Naive B cell (primary cell): Measurements from ENCODE around the gene KRTAP10-11. TPM values are rescaled to one million over a fixed set of nuclear protein-coding genes. Genes with fewer than 3 reads are reported as not detected.
A peak's percentile ranks its signal among the peaks of the same experiment; 100 is the strongest.
"Not testable (repeated sequence)": the region's sequence is repeated elsewhere in the genome, so short reads cannot be mapped to it uniquely, and the experiment has no call there.

Experiments
- ATAC-seq, 2 donors: fragments of 150-1000 bp; cut with Tn5 transposase; 2 replicates each; pipeline ENCODE4 v1.10.0; 2021; ENCODE audit warnings: low read depth in 2 of 2, mild to moderate bottlenecking in 2 of 2, moderate library complexity in 2 of 2
- DNase-seq: peaks from one replicate; pipeline ENCODE4 v3.0.0; 2022
- H3K27ac Mint-ChIP-seq, 6 donors: one replicate each; pipeline ENCODE4 v1.8.0; 2020 to 2022; ENCODE audit warnings: mild to moderate bottlenecking in 6 of 6, mixed read lengths in 6 of 6, moderate library complexity in 5 of 6, inconsistent platforms in 2 of 6
- H3K27me3 Mint-ChIP-seq, 3 donors: one replicate each; pipeline ENCODE4 v1.8.0; 2021 to 2022; ENCODE audit warnings: mixed read lengths in 3 of 3, mild to moderate bottlenecking in 1 of 3
- H3K36me3 Mint-ChIP-seq, 2 donors: one replicate each; pipeline ENCODE4 v1.8.0; 2020 to 2022; ENCODE audit warnings: mixed read lengths in 2 of 2, inconsistent platforms in 1 of 2, mild to moderate bottlenecking in 1 of 2
- H3K4me1 Mint-ChIP-seq, 3 donors: one replicate each; pipeline ENCODE4 v1.8.0; 2020 to 2022; ENCODE audit warnings: mixed read lengths in 3 of 3, inconsistent platforms in 1 of 3, mild to moderate bottlenecking in 1 of 3, moderate library complexity in 1 of 3
- H3K4me3 Mint-ChIP-seq, 8 donors: one replicate each; pipeline ENCODE4 v1.8.0; 2020 to 2022; ENCODE audit warnings: mild to moderate bottlenecking in 8 of 8, mixed read lengths in 8 of 8, moderate library complexity in 8 of 8, inconsistent platforms in 2 of 8
- H3K9me3 Mint-ChIP-seq, 7 donors: one replicate each; pipeline ENCODE4 v1.8.0; 2020 to 2022; ENCODE audit warnings: mixed read lengths in 7 of 7, mild to moderate bottlenecking in 5 of 7, inconsistent platforms in 2 of 7, moderate library complexity in 1 of 7
- polyA plus RNA-seq, 6 donors: library from polyadenylated mRNA; unstranded; fragments of 300-500 nt; fragmentation: Illumina TruSeq; gene quantifications; one replicate each; pipeline ENCODE4 v1.2.3, GENCODE V29; 2021; ENCODE audit warnings: low read depth in 6 of 6

The KRTAP10-11 gene
- polyA plus RNA-seq, 6 donors from 2014 or later: not detected

DNA sequence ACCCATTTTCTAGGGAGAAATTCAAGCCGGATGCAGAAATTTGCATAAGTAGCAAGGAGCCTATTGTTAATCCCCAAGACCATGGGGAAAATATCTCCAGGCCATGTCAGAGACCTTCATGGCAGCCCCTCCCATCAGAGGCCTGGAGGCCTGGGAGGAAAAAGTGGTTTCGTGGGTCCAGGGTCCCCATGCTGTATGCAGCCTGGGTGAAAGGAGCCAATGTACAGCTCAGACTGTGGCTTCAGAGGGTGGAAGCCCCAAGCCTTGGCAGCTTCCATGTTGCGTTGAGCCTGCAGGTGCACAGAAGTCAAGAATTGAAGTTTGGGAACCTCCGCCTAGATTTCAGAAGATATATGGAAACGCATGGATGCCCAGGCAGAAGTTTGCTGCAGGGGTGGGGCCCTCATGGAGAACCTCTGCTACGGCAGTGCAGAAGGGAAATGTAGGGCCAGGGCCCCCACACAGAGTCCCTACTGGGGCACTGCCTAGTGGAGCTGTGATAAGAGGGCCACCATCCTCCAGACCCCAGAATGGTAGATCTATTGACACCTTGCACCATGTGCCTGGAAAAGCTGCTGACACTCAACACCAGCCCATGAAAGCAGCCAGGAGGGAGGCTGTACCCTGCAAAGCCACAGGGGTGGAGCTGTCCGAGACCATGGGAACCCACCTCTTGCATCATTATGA lies 35.9 kb upstream of the KRTAP10-11 start:
- H3K27me3 Mint-ChIP-seq: peaks cover 21 to 44% (median 33%) of the 10 kb centered on the region in 3 donors
- H3K27ac Mint-ChIP-seq, DNase-seq, ATAC-seq, H3K4me1 Mint-ChIP-seq, H3K4me3 Mint-ChIP-seq: not testable (repeated sequence)
- H3K36me3 Mint-ChIP-seq: peaks cover 20 to 37% of the 10 kb centered on the region in 2 donors
- H3K9me3 Mint-ChIP-seq: peaks cover 23 to 61% (median 51%) of the 10 kb centered on the region in 7 donors

- peaks cover 13 to 39% (median 33%) of the 10 kb centered on the region in 3 donors for H3K27me3 Mint-ChIP-seq
- H3K4me1 Mint-ChIP-seq: peaks cover 0 to 4% (median 0%) of the 10 kb centered on the region in 3 donors
- peaks cover 22 to 48% (median 46%) of the 10 kb centered on the region in 7 donors for H3K9me3 Mint-ChIP-seq
- DNase-seq (no peak), ATAC-seq (no peak)
- no peak overlapping the region for H3K27ac Mint-ChIP-seq
- H3K36me3 Mint-ChIP-seq: peaks cover 17 to 37% of the 10 kb centered on the region in 2 donors
- H3K4me3 Mint-ChIP-seq: no peak overlapping the region
Observed at GRCh38 chr21:44611551-44611950, 34.7 kb upstream of the KRTAP10-11 start.

DNA sequence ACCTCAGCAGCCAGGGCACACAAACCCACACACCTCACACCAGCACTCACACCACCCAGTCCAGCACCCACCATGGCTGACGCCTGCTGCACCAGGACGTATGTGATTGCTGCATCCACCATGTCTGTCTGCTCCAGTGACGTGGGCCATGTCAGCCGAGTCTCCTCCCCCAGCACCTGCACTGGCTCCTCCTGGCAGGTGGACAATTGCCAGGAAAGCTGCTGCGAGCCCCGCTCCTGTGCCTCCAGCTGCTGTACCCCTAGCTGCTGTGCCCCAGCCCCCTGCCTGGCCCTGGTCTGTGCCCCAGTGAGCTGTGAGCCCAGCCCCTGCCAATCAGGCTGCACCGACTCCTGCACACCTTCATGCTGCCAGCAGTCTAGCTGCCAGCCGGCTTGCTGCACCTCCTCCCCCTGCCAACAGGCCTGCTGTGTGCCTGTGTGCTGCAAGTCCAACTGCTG lies 34.2 kb upstream of the KRTAP10-11 start, which contains the start of gene KRTAP10-8:
KRTAP10-8 (plus strand) TSS at position 51 of the 458 bp plus-strand sequence; CDS start at position 73, 22 bp downstream.
- Mint-ChIP-seq H3K9me3 (peaks cover 21 to 46% (median 43%) of the 10 kb centered on the region in 7 donors), H3K4me3 (peak within 1 kb of the TSS in 1 of 8 donors; percentile 44), H3K4me1 (peaks cover 0 to 4% (median 0%) of the 10 kb centered on the region in 3 donors), H3K27me3 (peaks cover 11 to 42% (median 35%) of the 10 kb centered on the region in 3 donors), H3K27ac (peak within 1 kb of the TSS in 2 of 6 donors; percentile 14 to 42), H3K36me3 (peaks cover 15 to 37% of the 10 kb centered on the region in 2 donors)
- DNase-seq (no peak), ATAC-seq (no peak)

DNA sequence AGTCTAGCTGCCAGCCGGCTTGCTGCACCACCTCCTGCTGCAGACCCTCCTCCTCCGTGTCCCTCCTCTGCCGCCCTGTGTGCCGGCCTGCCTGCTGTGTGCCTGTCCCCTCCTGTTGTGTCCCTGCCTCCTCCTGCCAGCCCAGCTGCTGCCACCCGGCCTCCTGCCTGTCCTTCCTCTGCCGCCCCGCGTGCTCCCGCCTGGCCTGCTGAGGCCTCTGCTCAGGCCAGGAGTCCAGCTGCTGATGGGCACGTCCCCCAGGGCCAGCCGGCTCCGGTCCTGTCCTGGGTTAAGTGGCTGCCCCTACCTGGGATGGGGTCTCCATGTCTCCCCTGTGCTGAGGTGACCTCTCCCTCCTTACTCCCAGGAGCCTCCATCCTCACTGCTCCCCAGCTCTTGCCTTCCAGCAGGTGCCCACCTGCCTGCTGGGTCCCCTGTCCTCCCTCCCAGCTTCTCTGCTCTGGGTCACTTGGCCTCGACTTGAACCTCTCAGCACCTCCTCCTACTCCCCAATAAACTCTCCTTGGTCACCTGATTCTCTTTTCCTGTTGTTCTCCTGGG lies 33.5 kb upstream of the KRTAP10-11 start:
- Mint-ChIP-seq H3K4me3 (no peak overlapping the region), H3K4me1 (peaks cover 0 to 4% (median 0%) of the 10 kb centered on the region in 3 donors), H3K36me3 (peaks cover 15 to 37% of the 10 kb centered on the region in 2 donors), H3K27ac (peak overlapping the region in 2 of 6 donors; percentile 14 to 42), H3K27me3 (peaks cover 11 to 41% (median 30%) of the 10 kb centered on the region in 3 donors), H3K9me3 (peaks cover 21 to 46% (median 36%) of the 10 kb centered on the region in 7 donors)
- DNase-seq: no peak
- ATAC-seq: no peak

GRCh38 chr21:44613386-44614155 lies 32.6 kb upstream of the KRTAP10-11 start:
- Mint-ChIP-seq H3K9me3 (peaks cover 21 to 42% (median 31%) of the 10 kb centered on the region in 7 donors), H3K27ac (no peak overlapping the region), H3K4me3 (no peak overlapping the region), H3K4me1 (peaks cover 5 to 7% (median 6%) of the 10 kb centered on the region in 3 donors), H3K36me3 (peaks cover 15 to 37% of the 10 kb centered on the region in 2 donors), H3K27me3 (peaks cover 11 to 38% (median 28%) of the 10 kb centered on the region in 3 donors)
- DNase-seq: no peak
- no peak for ATAC-seq

GRCh38 chr21:44614161-44614631 lies 32.0 kb upstream of the KRTAP10-11 start:
- DNase-seq (no peak), ATAC-seq (no peak)
- peaks cover 12 to 37% of the 10 kb centered on the region in 2 donors for H3K36me3 Mint-ChIP-seq
- peak overlapping the region in 1 of 6 donors; percentile 42 for H3K27ac Mint-ChIP-seq
- no peak overlapping the region for H3K4me3 Mint-ChIP-seq
- H3K9me3 Mint-ChIP-seq: peaks cover 16 to 43% (median 31%) of the 10 kb centered on the region in 7 donors
- peaks cover 11 to 35% (median 28%) of the 10 kb centered on the region in 3 donors for H3K27me3 Mint-ChIP-seq
- H3K4me1 Mint-ChIP-seq: peaks cover 11 to 13% (median 12%) of the 10 kb centered on the region in 3 donors

DNA sequence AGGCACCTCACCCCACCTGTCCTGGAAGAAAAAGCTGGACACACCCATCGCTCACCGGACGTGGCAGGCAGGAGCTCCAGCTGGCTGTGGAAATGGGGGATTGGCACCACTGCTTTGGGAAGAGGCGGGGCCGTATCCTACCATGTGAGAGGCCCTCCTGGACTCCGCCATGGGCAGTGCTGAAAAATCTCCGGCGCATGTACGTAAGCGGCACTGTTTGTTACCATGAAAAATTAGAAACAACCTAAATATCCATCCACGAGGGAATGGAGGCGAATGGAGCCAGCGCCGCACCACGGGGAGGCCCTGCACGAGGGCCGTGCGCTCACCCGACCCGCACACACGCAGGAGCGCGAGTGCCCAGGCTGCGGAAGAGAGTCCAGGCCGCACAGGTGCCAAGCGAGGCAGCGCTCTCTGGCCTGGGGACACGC lies 31.2 kb upstream of the KRTAP10-11 start:
- Mint-ChIP-seq H3K4me3 (no peak overlapping the region), H3K9me3 (peaks cover 16 to 43% (median 31%) of the 10 kb centered on the region in 7 donors), H3K27ac (no peak overlapping the region), H3K36me3 (peaks cover 17 to 37% of the 10 kb centered on the region in 2 donors), H3K27me3 (peaks cover 4 to 31% (median 28%) of the 10 kb centered on the region in 3 donors), H3K4me1 (peaks cover 13 to 18% (median 15%) of the 10 kb centered on the region in 3 donors)
- no peak for ATAC-seq
- DNase-seq: no peak

GRCh38 chr21:44615466-44615865 lies 30.7 kb upstream of the KRTAP10-11 start:
- Mint-ChIP-seq H3K9me3 (peaks cover 15 to 41% (median 34%) of the 10 kb centered on the region in 7 donors), H3K27me3 (peaks cover 4 to 31% (median 28%) of the 10 kb centered on the region in 3 donors), H3K27ac (no peak overlapping the region), H3K4me1 (peaks cover 13 to 20% (median 15%) of the 10 kb centered on the region in 3 donors), H3K36me3 (peaks cover 21 to 39% of the 10 kb centered on the region in 2 donors), H3K4me3 (no peak overlapping the region)
- ATAC-seq (no peak), DNase-seq (no peak)

DNA sequence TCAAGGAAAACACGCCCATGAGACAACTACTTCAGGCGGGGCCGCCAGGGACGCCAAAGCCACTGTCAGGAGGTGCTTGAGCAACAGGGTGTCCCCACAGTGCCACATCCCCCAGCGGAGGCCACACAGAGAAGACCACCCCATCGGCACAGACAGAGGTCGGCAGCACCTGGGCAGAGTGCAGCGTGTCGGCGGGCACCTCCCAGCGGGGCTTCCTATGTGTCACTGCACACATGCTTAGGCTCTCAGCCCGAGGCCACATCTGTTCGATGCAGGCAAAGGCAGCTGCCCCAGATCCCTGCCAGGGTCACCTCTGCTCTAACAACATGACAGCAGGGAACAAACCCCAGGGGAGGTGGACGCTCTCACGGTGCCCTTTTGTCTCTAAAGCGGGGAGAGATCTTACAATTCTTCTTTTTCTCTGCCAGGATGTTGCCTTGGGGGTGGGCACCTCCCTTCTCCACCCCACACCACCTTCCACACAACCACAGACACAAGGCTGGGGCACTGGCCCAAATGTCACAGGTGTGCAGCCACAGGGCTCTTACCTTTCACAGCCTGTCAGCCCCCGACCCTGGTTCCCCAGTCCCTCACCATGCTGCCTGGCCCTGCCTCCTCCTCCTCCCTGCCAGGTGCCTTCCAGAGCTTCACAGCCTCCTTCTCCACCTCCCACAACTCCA lies 30.2 kb upstream of the KRTAP10-11 start:
- Mint-ChIP-seq H3K4me3 (no peak overlapping the region), H3K36me3 (peaks cover 23 to 40% of the 10 kb centered on the region in 2 donors), H3K27me3 (peaks cover 4 to 31% (median 28%) of the 10 kb centered on the region in 3 donors), H3K4me1 (peaks cover 13 to 20% (median 15%) of the 10 kb centered on the region in 3 donors), H3K27ac (peak overlapping the region in 1 of 6 donors; percentile 35), H3K9me3 (peaks cover 14 to 39% (median 33%) of the 10 kb centered on the region in 7 donors)
- no peak for DNase-seq
- no peak for ATAC-seq

DNA sequence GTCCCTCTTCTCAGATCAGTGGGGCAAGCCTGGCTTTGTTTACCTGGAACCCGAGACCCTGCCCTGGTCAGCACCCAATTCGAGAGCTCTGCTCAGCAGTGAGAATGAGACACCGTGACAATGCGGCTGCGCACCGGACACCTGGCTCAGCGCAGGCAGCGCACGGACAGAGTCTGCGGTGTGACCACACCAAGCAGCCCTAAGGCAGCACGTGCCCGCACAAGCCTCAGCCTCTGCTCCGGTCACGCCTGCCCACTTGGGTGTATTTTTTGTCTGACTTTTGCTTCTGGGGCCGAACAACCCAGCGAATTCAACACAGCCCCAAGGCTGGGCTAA lies 29.7 kb upstream of the KRTAP10-11 start:
- ATAC-seq: no peak
- Mint-ChIP-seq H3K27me3 (peaks cover 4 to 28% (median 28%) of the 10 kb centered on the region in 3 donors), H3K27ac (peak overlapping the region in 1 of 6 donors; percentile 35), H3K9me3 (peaks cover 10 to 34% (median 28%) of the 10 kb centered on the region in 7 donors), H3K4me1 (peaks cover 13 to 20% (median 15%) of the 10 kb centered on the region in 3 donors), H3K4me3 (peak overlapping the region in 1 of 8 donors; percentile 44), H3K36me3 (peaks cover 18 to 35% of the 10 kb centered on the region in 2 donors)
- no peak for DNase-seq

GRCh38 chr21:44617071-44617501 lies 29.1 kb upstream of the KRTAP10-11 start:
- DNase-seq: no peak
- Mint-ChIP-seq H3K9me3 (peaks cover 8 to 30% (median 25%) of the 10 kb centered on the region in 7 donors), H3K27me3 (peaks cover 4 to 30% (median 26%) of the 10 kb centered on the region in 3 donors), H3K27ac (no peak overlapping the region), H3K4me1 (peaks cover 13 to 20% (median 15%) of the 10 kb centered on the region in 3 donors), H3K36me3 (peaks cover 18 to 37% of the 10 kb centered on the region in 2 donors), H3K4me3 (peak overlapping the region in 1 of 8 donors; percentile 44)
- no peak for ATAC-seq

GRCh38 chr21:44618504-44618903 lies 27.7 kb upstream of the KRTAP10-11 start:
- H3K4me3 Mint-ChIP-seq: peak overlapping the region in 5 of 8 donors; percentile 47 to 76 (median 59)
- DNase-seq (no peak), ATAC-seq (no peak)
- H3K27me3 Mint-ChIP-seq: peaks cover 13 to 35% (median 20%) of the 10 kb centered on the region in 3 donors
- H3K9me3 Mint-ChIP-seq: peaks cover 17 to 43% (median 28%) of the 10 kb centered on the region in 7 donors
- peaks cover 12 to 20% (median 13%) of the 10 kb centered on the region in 3 donors for H3K4me1 Mint-ChIP-seq
- peaks cover 27 to 42% of the 10 kb centered on the region in 2 donors for H3K36me3 Mint-ChIP-seq
- H3K27ac Mint-ChIP-seq: peak overlapping the region in 5 of 6 donors; percentile 55 to 85 (median 73)
